ENCODE results near the gene LINC01488. TPM values are rescaled to one million over a fixed set of nuclear protein-coding genes. Genes with fewer than 3 reads are reported as not detected.

LINC01488 gene
- total RNA-seq, 1 donor from 2014 or later = 0.96 TPM

Other genes starting within 250 kb of the LINC01488 start
- gene MYEOV, start 187.5 kb upstream of the LINC01488 start, total RNA-seq (ENCODE audit: insufficient read depth, low replicate concordance) = 0.48 TPM
- gene CCND1, start 159.5 kb downstream of the LINC01488 start, total RNA-seq (ENCODE audit: insufficient read depth, low replicate concordance) = 60.7 TPM
- 35.2 TPM for gene LTO1, start 193.7 kb downstream of the LINC01488 start, total RNA-seq (ENCODE audit: insufficient read depth, low replicate concordance)
- gene FGF19, start 222.4 kb downstream of the LINC01488 start, total RNA-seq (ENCODE audit: insufficient read depth, low replicate concordance) = 1.4 TPM